Loucy (cell line): ENCODE results near the gene SLC35B1.
A peak's percentile ranks its signal among the peaks of the same experiment; 100 is the strongest.

ENCODE experiments used
- H2AFZ ChIP-seq: fragments of 200-600 bp; sonication (generic); 2 replicates; pipeline ENCODE4 v1.6.0; 2016; ENCODE audit warnings: antibody characterized with exemption, mild to moderate bottlenecking, low read length, moderate library complexity
- H3F3A ChIP-seq: fragments of 200-600 bp; 2 replicates; pipeline ENCODE4 v1.6.0; 2016; ENCODE audit warnings: antibody characterized with exemption, low read depth, mild to moderate bottlenecking
- H3K27me3 ChIP-seq: fragments of 200-600 bp; sonication (generic); 2 replicates; pipeline ENCODE4 v1.6.1; 2014; ENCODE audit warnings: low read length, mild to moderate bottlenecking; ENCODE audit not compliant: insufficient read depth, poor library complexity, severe bottlenecking
- H3K36me3 ChIP-seq: fragments of 200-600 bp; sonication (generic); 2 replicates; pipeline ENCODE4 v1.6.1; 2016; ENCODE audit warnings: low read length; ENCODE audit not compliant: insufficient read depth
- H3K4me1 ChIP-seq: fragments of 200-600 bp; sonication (generic); 2 replicates; pipeline ENCODE4 v1.5.1; 2014; ENCODE audit warnings: low read length, mild to moderate bottlenecking; ENCODE audit not compliant: insufficient read depth, poor library complexity, severe bottlenecking
- H3K4me2 ChIP-seq: fragments of 200-600 bp; sonication (generic); 2 replicates; pipeline ENCODE4 v1.6.0; 2014; ENCODE audit warnings: antibody characterized with exemption, low read length, low read depth, mild to moderate bottlenecking; ENCODE audit not compliant: poor library complexity, severe bottlenecking
- H3K4me3 ChIP-seq: fragments of 200-600 bp; sonication (generic); 2 replicates; pipeline ENCODE4 v1.5.1; 2014; ENCODE audit warnings: low read length, mild to moderate bottlenecking, mixed read lengths; ENCODE audit not compliant: poor library complexity, severe bottlenecking
- H3K79me2 ChIP-seq: fragments of 200-600 bp; sonication (generic); 2 replicates; pipeline ENCODE4 v1.6.1; 2014; ENCODE audit warnings: low read length; ENCODE audit not compliant: insufficient read depth
- H3K9ac ChIP-seq: fragments of 200-600 bp; sonication (generic); 2 replicates; pipeline ENCODE4 v1.6.0; 2014; ENCODE audit warnings: mild to moderate bottlenecking, low read depth, low read length, moderate library complexity; ENCODE audit not compliant: poor library complexity, severe bottlenecking
- H3K9me2 ChIP-seq: fragments of 200-600 bp; sonication (generic); replicated peaks from 2 replicates; pipeline ENCODE4 v1.6.1; 2016; ENCODE audit warnings: low read depth, low read length, mixed read lengths
- H3K9me3 ChIP-seq: fragments of 200-600 bp; sonication (generic); 2 replicates; pipeline ENCODE4 v1.6.1; 2014; ENCODE audit warnings: mild to moderate bottlenecking, antibody characterized with exemption, low read length, low read depth; ENCODE audit not compliant: insufficient read depth
- H4K20me1 ChIP-seq: fragments of 200-600 bp; sonication (generic); 2 replicates; pipeline ENCODE4 v1.6.0; 2014; ENCODE audit warnings: antibody characterized with exemption, low read length, mild to moderate bottlenecking; ENCODE audit not compliant: insufficient read depth, poor library complexity, severe bottlenecking
- EZH2phosphoT487 ChIP-seq: fragments of 200-600 bp; IDR thresholded peaks from 2 replicates; pipeline ENCODE4 v1.6.1; 2018; ENCODE audit warnings: antibody characterized with exemption, mild to moderate bottlenecking, moderate library complexity, borderline replicate concordance
- TF ChIP-seq, protein P1 (sequence below): fragments of 200-600 bp; sonication (generic); conservative IDR thresholded peaks from 2 replicates; pipeline ENCODE4 v1.5.1; 2014; ENCODE audit warnings: mild to moderate bottlenecking, antibody characterized with exemption, low read length

The SLC35B1 gene

DNA sequence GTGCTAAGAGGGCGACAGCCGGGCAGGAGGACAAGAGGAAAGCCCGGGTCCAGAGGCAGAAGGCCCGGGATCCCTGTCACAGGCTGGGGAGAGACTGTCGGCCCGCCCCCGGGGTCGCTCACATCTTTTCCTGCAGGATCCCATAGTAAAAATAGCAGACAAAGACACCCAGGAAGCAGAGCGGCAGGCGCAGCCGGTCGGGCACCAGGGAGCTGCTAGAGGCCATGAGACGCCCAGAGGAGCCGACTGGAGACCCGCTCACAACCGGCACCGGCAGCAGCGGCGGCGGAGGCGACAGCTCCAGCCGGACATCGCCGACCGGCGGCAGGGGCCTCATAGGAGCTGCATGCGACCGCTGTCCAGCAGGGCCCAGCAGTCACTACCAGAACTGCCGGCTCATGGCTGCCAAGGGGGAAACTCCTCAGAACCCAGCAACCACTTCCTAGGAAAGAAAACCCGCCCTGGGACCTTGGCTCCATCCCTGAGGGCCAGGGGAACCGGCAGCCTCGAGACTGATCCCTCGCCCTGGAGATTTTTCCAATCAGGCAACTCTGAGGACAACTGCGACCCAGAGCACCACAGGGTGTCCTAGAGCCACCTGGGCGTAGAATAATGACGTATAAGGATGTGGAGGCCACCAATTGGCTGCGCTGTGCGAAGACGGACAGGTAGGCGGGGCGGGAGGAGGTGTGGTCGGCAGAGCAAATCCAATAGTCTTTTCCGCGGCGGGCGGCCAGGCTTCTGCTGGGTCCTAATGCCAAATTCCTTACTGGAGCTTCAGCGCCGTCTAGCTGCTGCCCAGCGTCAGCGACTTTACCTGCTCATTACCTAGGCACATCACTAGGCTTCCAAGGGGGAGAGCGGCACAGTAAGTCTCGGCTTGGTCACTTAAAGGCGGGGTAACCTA is at the start of gene SLC35B1:
Gene SLC35B1, minus strand, starts transcription at position 357 of the 907 bp plus-strand sequence. Its CDS starts 131 bp downstream, at position 226.
- H4K20me1 ChIP-seq, result peaks cover 3% of the 10 kb centered on the region
- peaks cover 5% of the 10 kb centered on the region; the same call in 1 of the 2 replicates for H3F3A ChIP-seq
- H3K4me3 ChIP-seq, result peak within 1 kb of the TSS; percentile 85
- peaks cover 32% of the 10 kb centered on the region for H3K79me2 ChIP-seq
- peak within 1 kb of the TSS; percentile 92 for H3K4me2 ChIP-seq
- TF ChIP-seq, protein P1, sequence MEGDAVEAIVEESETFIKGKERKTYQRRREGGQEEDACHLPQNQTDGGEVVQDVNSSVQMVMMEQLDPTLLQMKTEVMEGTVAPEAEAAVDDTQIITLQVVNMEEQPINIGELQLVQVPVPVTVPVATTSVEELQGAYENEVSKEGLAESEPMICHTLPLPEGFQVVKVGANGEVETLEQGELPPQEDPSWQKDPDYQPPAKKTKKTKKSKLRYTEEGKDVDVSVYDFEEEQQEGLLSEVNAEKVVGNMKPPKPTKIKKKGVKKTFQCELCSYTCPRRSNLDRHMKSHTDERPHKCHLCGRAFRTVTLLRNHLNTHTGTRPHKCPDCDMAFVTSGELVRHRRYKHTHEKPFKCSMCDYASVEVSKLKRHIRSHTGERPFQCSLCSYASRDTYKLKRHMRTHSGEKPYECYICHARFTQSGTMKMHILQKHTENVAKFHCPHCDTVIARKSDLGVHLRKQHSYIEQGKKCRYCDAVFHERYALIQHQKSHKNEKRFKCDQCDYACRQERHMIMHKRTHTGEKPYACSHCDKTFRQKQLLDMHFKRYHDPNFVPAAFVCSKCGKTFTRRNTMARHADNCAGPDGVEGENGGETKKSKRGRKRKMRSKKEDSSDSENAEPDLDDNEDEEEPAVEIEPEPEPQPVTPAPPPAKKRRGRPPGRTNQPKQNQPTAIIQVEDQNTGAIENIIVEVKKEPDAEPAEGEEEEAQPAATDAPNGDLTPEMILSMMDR, result peak; percentile 98
- no peak for TF ChIP-seq EZH2phosphoT487
- peaks cover 11% of the 10 kb centered on the region for H3K4me1 ChIP-seq
- peaks cover 54% of the 10 kb centered on the region for H3K36me3 ChIP-seq
- H3K9ac ChIP-seq, result peak within 1 kb of the TSS; percentile 82
- H3K9me2 ChIP-seq, result no peaks in the 10 kb centered on the region
- H3K27me3 ChIP-seq, result no peaks in the 10 kb centered on the region
- no peaks in the 10 kb centered on the region for H3K9me3 ChIP-seq
- peak within 1 kb of the TSS; percentile 35; the same call in 1 of the 2 replicates for H2AFZ ChIP-seq

GRCh38 chr17:49757151-49757777 is 49.5 kb upstream of the SLC35B1 start:
- Histone ChIP-seq H3K9me2 (no peaks in the 10 kb centered on the region), H3F3A (peaks cover 3% of the 10 kb centered on the region), H4K20me1 (peaks cover 90% of the 10 kb centered on the region), H3K79me2 (peaks cover 99% of the 10 kb centered on the region), H3K4me2 (peak overlapping the region; percentile 74), H3K36me3 (peaks cover 10% of the 10 kb centered on the region; the same call in 1 of the 2 replicates), H3K9ac (peak overlapping the region; percentile 50), H3K9me3 (no peaks in the 10 kb centered on the region), H3K4me1 (peaks cover 84% of the 10 kb centered on the region), H2AFZ (no peak overlapping the region), H3K27me3 (no peaks in the 10 kb centered on the region), H3K4me3 (peak overlapping the region; percentile 53)
- TF ChIP-seq, protein P1, result no peak
- no peak for TF ChIP-seq EZH2phosphoT487

DNA sequence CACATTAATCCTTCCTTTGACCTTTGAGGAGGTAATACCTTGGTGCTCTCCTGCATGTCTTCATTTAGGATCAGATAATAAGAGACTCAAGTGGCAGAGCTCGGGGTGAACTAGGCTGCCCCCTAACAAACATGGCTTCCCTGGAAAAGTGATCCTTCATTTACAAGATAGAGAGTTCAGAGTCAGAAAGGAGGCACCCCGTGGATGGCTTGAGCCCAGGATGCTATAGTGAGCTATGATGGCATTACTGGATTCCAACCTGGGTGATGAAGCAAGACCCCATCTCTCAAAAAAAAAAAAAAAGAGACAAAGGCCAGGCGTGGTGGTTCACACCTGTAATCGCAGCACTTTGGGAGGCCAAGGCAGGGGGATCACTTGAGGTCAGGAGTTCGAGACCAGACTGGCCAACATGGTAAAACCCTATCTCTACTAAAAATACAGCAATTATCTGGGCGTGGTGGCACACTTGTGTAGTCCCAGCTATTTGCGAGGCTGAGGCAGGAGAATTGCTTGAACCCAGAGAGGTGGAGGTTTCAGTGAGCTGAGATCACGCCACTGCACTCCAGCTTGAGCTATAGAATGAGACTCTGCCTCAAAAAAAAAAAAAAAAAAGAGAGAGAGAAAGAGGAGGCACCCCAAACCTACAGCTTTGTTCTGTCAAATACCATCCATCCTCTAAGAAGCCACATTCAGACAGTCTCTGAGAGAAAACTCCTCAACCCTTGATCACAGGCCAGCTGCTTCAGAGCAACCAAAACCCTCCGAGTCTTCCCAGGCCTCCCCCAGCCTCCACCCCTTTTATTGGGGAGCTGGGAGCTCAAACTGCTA is 48.8 kb upstream of the SLC35B1 start:
- Histone ChIP-seq H4K20me1 (peaks cover 87% of the 10 kb centered on the region), H3K9me2 (no peaks in the 10 kb centered on the region), H3K9ac (peak overlapping the region; percentile 50), H3K4me1 (peaks cover 80% of the 10 kb centered on the region), H3K79me2 (peaks cover 98% of the 10 kb centered on the region), H2AFZ (no peak overlapping the region), H3F3A (peaks cover 3% of the 10 kb centered on the region), H3K4me3 (peak overlapping the region; percentile 53), H3K4me2 (peak overlapping the region; percentile 74), H3K27me3 (no peaks in the 10 kb centered on the region), H3K36me3 (peaks cover 13% of the 10 kb centered on the region; the same call in 1 of the 2 replicates), H3K9me3 (no peaks in the 10 kb centered on the region)
- TF ChIP-seq, protein P1, result no peak
- TF ChIP-seq EZH2phosphoT487, result no peak
